AG10803 (cell line): ENCODE results near the gene STIP1.

Experiments used
- DNase-seq: peaks from one replicate; pipeline ENCODE4 v3.0.0; 2010; ENCODE audit warnings: low read depth
- H3K4me3 ChIP-seq: 2 replicates; pipeline ENCODE4 v1.5.1; 2011; ENCODE audit warnings: mild to moderate bottlenecking, low read length, control low read depth
- TF ChIP-seq, protein P1 (sequence below): conservative IDR thresholded peaks from 2 replicates; pipeline ENCODE4 v1.5.1; 2011; ENCODE audit warnings: mild to moderate bottlenecking, low read length, control low read depth, inconsistent platforms

STIP1 gene

DNA sequence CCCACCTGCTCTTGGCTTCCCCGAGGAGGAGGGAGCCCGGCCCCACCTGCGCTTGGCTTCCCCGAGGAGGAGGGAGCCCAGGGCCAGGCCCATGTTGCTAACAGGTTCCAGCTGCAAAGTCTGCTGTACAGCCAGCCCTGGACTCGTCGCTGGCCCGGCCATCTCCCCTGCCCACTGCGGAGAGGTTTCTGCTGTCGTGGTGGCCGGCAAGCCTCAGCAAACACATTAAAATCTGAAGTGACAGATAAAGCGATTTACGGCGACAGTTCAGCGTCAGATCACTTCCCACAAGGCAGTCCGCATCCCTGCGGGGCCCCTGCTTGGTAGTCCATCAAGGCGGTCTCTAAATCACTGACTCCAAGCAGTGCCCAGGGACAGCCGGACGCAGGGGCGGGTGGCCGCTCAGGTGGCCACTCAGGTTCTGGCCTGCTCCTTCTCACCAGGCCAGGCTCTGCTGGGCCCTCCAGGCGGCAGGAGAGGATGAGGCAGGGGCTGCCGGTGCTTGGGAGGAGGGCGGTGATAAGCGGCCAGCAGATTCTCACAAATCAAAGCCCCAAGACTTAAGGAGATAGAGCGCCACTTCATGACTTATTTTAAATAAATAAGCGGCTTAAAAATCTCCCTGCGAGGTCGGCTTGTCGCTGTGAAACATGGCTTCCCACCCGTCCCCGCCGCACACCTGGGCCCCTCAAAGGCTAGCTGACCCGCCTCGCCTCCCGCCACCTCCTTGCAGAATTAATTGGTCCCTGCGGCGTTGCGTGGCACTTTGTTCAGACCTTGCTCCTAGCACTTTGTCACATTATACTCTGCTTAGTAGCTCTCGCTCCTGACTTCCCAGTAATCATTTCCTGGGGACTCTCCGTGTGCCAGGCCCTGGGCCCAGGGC lies 41.1 kb upstream of the STIP1 start:
- TF ChIP-seq, protein P1, sequence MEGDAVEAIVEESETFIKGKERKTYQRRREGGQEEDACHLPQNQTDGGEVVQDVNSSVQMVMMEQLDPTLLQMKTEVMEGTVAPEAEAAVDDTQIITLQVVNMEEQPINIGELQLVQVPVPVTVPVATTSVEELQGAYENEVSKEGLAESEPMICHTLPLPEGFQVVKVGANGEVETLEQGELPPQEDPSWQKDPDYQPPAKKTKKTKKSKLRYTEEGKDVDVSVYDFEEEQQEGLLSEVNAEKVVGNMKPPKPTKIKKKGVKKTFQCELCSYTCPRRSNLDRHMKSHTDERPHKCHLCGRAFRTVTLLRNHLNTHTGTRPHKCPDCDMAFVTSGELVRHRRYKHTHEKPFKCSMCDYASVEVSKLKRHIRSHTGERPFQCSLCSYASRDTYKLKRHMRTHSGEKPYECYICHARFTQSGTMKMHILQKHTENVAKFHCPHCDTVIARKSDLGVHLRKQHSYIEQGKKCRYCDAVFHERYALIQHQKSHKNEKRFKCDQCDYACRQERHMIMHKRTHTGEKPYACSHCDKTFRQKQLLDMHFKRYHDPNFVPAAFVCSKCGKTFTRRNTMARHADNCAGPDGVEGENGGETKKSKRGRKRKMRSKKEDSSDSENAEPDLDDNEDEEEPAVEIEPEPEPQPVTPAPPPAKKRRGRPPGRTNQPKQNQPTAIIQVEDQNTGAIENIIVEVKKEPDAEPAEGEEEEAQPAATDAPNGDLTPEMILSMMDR = no peak
- H3K4me3 ChIP-seq = no peak overlapping the region
- no peak for DNase-seq

GRCh38 chr11:64146036-64146955 lies 39.7 kb upstream of the STIP1 start:
- TF ChIP-seq, protein P1 = peak; percentile 75
- peak; percentile 34 for DNase-seq
- H3K4me3 ChIP-seq = no peak overlapping the region

DNA sequence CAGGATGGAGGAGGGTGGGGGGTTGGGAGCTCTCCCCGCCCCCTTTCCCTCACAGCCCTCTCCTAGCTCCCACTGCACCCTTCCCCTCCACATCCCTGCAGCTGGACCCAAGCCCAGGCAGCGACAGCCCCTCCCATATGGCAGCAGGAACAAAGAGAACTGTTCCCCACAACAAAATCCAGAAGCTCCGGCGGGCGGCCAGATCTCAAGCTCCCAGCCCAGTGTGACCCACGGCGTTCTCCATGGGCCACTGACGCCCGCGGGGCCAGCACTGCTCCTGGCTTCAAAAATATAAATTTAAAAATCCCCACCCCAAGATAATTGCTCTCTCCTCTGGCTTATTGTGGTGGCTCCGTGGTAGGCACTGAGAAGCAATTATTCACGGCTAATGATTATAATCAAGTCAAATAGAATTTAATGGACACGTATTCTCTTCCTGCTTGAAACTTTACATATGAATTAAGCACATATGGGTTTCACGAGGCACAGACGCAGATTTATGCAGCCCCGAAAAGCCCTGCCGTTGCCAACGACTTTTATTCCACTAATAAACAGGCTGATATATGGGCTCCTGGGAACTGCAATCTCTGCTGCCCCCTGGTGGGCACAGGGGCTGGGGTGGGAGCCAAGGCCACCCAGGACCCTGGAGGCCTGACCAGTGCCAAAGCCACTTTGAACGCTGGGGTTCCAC lies 37.6 kb upstream of the STIP1 start:
- peak; percentile 66 for DNase-seq
- no peak overlapping the region for H3K4me3 ChIP-seq
- TF ChIP-seq, protein P1 = peak; percentile 90

GRCh38 chr11:64148917-64149617 lies 36.9 kb upstream of the STIP1 start:
- H3K4me3 ChIP-seq = no peak overlapping the region
- no peak for DNase-seq
- TF ChIP-seq, protein P1 = no peak

- no peak for DNase-seq
- H3K4me3 ChIP-seq = no peak overlapping the region
- TF ChIP-seq, protein P1 = no peak
Measured at GRCh38 chr11:64150051-64150450, 35.9 kb upstream of the STIP1 start.

DNA sequence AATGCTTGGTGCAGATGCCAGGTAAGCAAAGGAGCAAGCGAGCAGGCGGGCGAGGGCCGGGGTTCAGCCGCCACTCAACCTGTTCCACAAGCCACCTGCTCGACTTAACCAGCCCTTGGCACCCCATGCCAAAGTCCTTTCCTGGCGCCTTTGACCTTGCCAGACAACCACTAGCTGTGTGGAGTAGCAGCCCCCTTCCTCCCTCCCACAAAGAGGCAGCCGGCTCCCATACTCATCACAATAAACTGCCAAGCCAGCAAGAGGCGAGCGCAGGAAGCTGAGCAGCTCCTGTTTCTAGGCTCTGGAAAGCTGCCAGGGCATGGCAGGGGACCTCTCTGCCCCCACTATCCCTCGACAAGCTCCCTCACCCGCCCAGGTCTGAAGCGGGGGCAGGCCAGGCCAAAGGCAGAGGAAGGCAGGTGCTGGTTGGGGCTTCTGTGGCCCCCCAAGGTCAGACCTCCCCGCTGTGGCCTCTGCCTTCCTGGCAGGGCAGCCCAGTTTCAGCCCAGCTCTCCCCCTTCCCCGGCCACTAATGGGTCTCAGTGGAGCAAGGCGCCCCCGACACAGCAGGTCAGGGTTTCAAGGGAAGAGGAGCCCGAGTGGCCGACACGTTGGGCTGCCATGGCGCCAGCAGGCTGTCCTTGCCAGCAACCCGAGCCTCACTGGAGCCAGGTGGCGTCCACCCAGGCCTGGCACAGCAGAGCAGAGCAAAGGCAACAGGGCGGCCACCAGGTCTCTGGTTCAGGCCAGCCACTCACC lies 35.3 kb upstream of the STIP1 start:
- no peak overlapping the region for H3K4me3 ChIP-seq
- TF ChIP-seq, protein P1 = no peak

More for the DNA sequence above, 35.3 kb upstream of the STIP1 start:
- no peak for DNase-seq
